GM19035 (cell line): ENCODE data around the gene TRA2A.
"Not testable (repeated sequence)": the region's sequence is repeated elsewhere in the genome, so short reads cannot be mapped to it uniquely, and the experiment has no call there.

Experiments
- ATAC-seq: cut with Tn5 transposase; IDR thresholded peaks from one replicate; pipeline ENCODE4 v1.9.1; 2021; ENCODE audit not compliant: unreplicated experiment

Gene TRA2A

GRCh38 chr7:23513746-23514145 is 18.0 kb downstream of the TRA2A start:
- ATAC-seq, result not testable (repeated sequence)

- no peak for ATAC-seq
These were observed 37.8 kb downstream of the TRA2A start for GRCh38 chr7:23494009-23494408.

- no peak for ATAC-seq
These were observed 40.3 kb downstream of the TRA2A start for GRCh38 chr7:23491502-23491901.

GRCh38 chr7:23490357-23491135 is 41.2 kb downstream of the TRA2A start:
- ATAC-seq, result peak; percentile 82

- not testable (repeated sequence) for ATAC-seq
These were observed 43.1 kb downstream of the TRA2A start for GRCh38 chr7:23488714-23489113.

- no peak for ATAC-seq
These were observed 44.1 kb downstream of the TRA2A start for GRCh38 chr7:23487670-23488069.

- no peak for ATAC-seq
These were observed 45.6 kb downstream of the TRA2A start for GRCh38 chr7:23486002-23486773.

- ATAC-seq, result no peak
These were observed 49.1 kb downstream of the TRA2A start for GRCh38 chr7:23482686-23483085.

- no peak for ATAC-seq
These were observed 53.6 kb downstream of the TRA2A start for GRCh38 chr7:23477962-23478866.

GRCh38 chr7:23477157-23477499 is 54.7 kb downstream of the TRA2A start:
- ATAC-seq, result no peak

GRCh38 chr7:23476286-23477156 is 55.3 kb downstream of the TRA2A start:
- no peak for ATAC-seq

- no peak for ATAC-seq
These were observed 56.3 kb downstream of the TRA2A start for GRCh38 chr7:23475576-23475839.

- no peak for ATAC-seq
These were observed 56.8 kb downstream of the TRA2A start for GRCh38 chr7:23474829-23475575.

- peak; percentile 68 for ATAC-seq
These were observed 57.5 kb downstream of the TRA2A start for GRCh38 chr7:23474094-23474828.

GRCh38 chr7:23473844-23474093 is 58.0 kb downstream of the TRA2A start:
- ATAC-seq, result no peak

GRCh38 chr7:23472956-23473843 is 58.6 kb downstream of the TRA2A start:
- no peak for ATAC-seq

GRCh38 chr7:23472556-23472955 is 59.2 kb downstream of the TRA2A start:
- ATAC-seq, result no peak

GRCh38 chr7:23472046-23472445 is 59.7 kb downstream of the TRA2A start:
- no peak for ATAC-seq
